H1 (cell line): ENCODE data around the gene C10orf120. TPM values are rescaled to one million over a fixed set of nuclear protein-coding genes. Genes with fewer than 3 reads are reported as not detected.

ENCODE experiments used
- CHD7 ChIP-seq: fragments of 300-600 bp; sonication (generic); IDR thresholded peaks from 2 replicates; pipeline ENCODE4 v1.7.1; 2012; ENCODE audit warnings: low read length, moderate library complexity, mild to moderate bottlenecking, inconsistent platforms; ENCODE audit not compliant: insufficient replicate concordance
- RNF2 ChIP-seq: fragments of 200-900, 300-1000 bp; sonication (generic); IDR thresholded peaks from 2 replicates; pipeline ENCODE4 v1.7.1; 2016; ENCODE audit warnings: borderline replicate concordance, low read depth, mild to moderate bottlenecking, antibody characterized with exemption, low read length; ENCODE audit not compliant: poor library complexity, severe bottlenecking; ENCODE audit errors: missing control alignments
- polyA plus RNA-seq, 7 experiments: library from polyadenylated mRNA; depleted of rRNA in 3 of 7; stranded (reverse) in 5 of 7; unstranded in 2 of 7; fragments of >200 nt in 5 of 7; fragments of 200-250 nt in 2 of 7; gene quantifications; 1 replicate in 5 of 7; 2 replicates in 1 of 7; 4 replicates in 1 of 7; pipeline versions ENCODE4 v1.2.1 to v1.2.3, GENCODE V29; 2011 to 2013; ENCODE audit warnings: missing spikeins in 2 of 7, mixed read lengths in 2 of 7
- total RNA-seq: library from RNA; stranded (reverse); fragmentation: NEBNext Ultra II Directional; extraction: Animal tissue kit (Norgen Biotek cat#: 25700); gene quantifications from 2 replicates; pipeline ENCODE4 v1.2.1, GENCODE V29; 2021

Gene C10orf120
- total and polyA plus RNA-seq, 2 of the 8 experiments (the other 6 are each of a cell fraction or from before 2014, with no cell fraction given), result not detected

- TF ChIP-seq CHD7 (no peak), RNF2 (no peak)
These were observed 44.6 kb upstream of the C10orf120 start (continued) for GRCh38 chr10:122744257-122744656.
